GM21367 (cell line): ENCODE data around the gene MBNL2.

ENCODE experiments used
- ATAC-seq: cut with Tn5 transposase; IDR thresholded peaks from one replicate; pipeline ENCODE4 v1.9.1; 2021; ENCODE audit not compliant: unreplicated experiment

MBNL2 gene

GRCh38 chr13:97434397-97435201 lies 212.5 kb downstream of the MBNL2 start:
- ATAC-seq = peak; percentile 0

- ATAC-seq = no peak
These were observed 213.2 kb downstream of the MBNL2 start for GRCh38 chr13:97435323-97435722.

GRCh38 chr13:97435794-97436193 lies 213.7 kb downstream of the MBNL2 start:
- ATAC-seq = no peak

GRCh38 chr13:97436845-97437244 lies 214.7 kb downstream of the MBNL2 start:
- no peak for ATAC-seq

GRCh38 chr13:97437729-97438128 lies 215.6 kb downstream of the MBNL2 start:
- ATAC-seq = no peak

- no peak for ATAC-seq
These were observed 216.9 kb downstream of the MBNL2 start for GRCh38 chr13:97438856-97439595.

GRCh38 chr13:97440598-97441170 lies 218.6 kb downstream of the MBNL2 start:
- ATAC-seq = no peak

- ATAC-seq = peak; percentile 45
These were observed 219.2 kb downstream of the MBNL2 start for GRCh38 chr13:97441368-97441767.
